Measurements from ENCODE around the gene CYB5RL. TPM values are rescaled to one million over a fixed set of nuclear protein-coding genes. Genes with fewer than 3 reads are reported as not detected.

Gene CYB5RL
- total RNA-seq, 1 experiment from 2014 or later: 3.6 TPM

- TF ChIP-seq CTCF (conservative IDR thresholded peaks at IDR 0.05; ENCODE audit: low read depth, low read length): no peak
- no peak for TF ChIP-seq EZH2phosphoT487 (IDR thresholded peaks at IDR 0.05; ENCODE audit: borderline replicate concordance, low read length)
- no peak for TF ChIP-seq EZH2 (IDR thresholded peaks at IDR 0.05; ENCODE audit: low read length, unreplicated experiment)
- H3K36me3 ChIP-seq (ENCODE audit: low read depth, low read length): no peaks in the 10 kb centered on the region
- no peaks in the 10 kb centered on the region for H3K9me3 ChIP-seq (ENCODE audit: low read length)
- no peaks in the 10 kb centered on the region for H4K20me1 ChIP-seq (ENCODE audit: low read length)
- no TSS peak for BruUV-seq (replicated peaks)
- H3K4me1 ChIP-seq (ENCODE audit: insufficient read depth, low read length): no peaks in the 10 kb centered on the region
- ATAC-seq (no peak), DNase-seq (no peak)
- no peaks in the 10 kb centered on the region for H3F3A ChIP-seq (ENCODE audit: low read length, unreplicated experiment)
- H3K4me3 ChIP-seq (ENCODE audit: low read length): no peak overlapping the region
- H3K4me2 ChIP-seq (ENCODE audit: low read length): no peak overlapping the region
- H3K79me2 ChIP-seq (ENCODE audit: low read length): no peaks in the 10 kb centered on the region
- H3K27ac ChIP-seq (ENCODE audit: low read length): no peak overlapping the region
- no peaks in the 10 kb centered on the region for H3K9me2 ChIP-seq (replicated peaks; ENCODE audit: low read length)
- POLR2A ChIA-PET (ENCODE audit: unreplicated experiment): no interaction called here
- no peak overlapping the region for H3K9ac ChIP-seq (ENCODE audit: low read length)
- intact Hi-C loops (cut with micrococcal nuclease): no loop called here
- no peaks in the 10 kb centered on the region for H3K27me3 ChIP-seq (ENCODE audit: low read length)
- CTCF ChIA-PET: no interaction called here
- H2AFZ ChIP-seq (ENCODE audit: low read length): no peak overlapping the region
These were observed 23.1 kb downstream of the CYB5RL start for GRCh38 chr1:54176621-54177327.

GRCh38 chr1:54174106-54174505 lies 25.7 kb downstream of the CYB5RL start:
- no peaks in the 10 kb centered on the region for H3K36me3 ChIP-seq (ENCODE audit: low read depth, low read length)
- no peak overlapping the region for H3K4me2 ChIP-seq (ENCODE audit: low read length)
- no TSS peak for BruUV-seq (replicated peaks)
- ATAC-seq: no peak
- H3K4me1 ChIP-seq (ENCODE audit: insufficient read depth, low read length): no peaks in the 10 kb centered on the region
- ChIA-PET POLR2A (ENCODE audit: unreplicated experiment) (no interaction called here), CTCF (no interaction called here)
- DNase-seq: no peak
- no peaks in the 10 kb centered on the region for H3K79me2 ChIP-seq (ENCODE audit: low read length)
- no peak overlapping the region for H2AFZ ChIP-seq (ENCODE audit: low read length)
- no peaks in the 10 kb centered on the region for H3K9me2 ChIP-seq (replicated peaks; ENCODE audit: low read length)
- H3K4me3 ChIP-seq (ENCODE audit: low read length): no peak overlapping the region
- H3K27ac ChIP-seq (ENCODE audit: low read length): no peak overlapping the region
- TF ChIP-seq EZH2phosphoT487 (IDR thresholded peaks at IDR 0.05; ENCODE audit: borderline replicate concordance, low read length): no peak
- TF ChIP-seq CTCF (conservative IDR thresholded peaks at IDR 0.05; ENCODE audit: low read depth, low read length): no peak
- TF ChIP-seq EZH2 (IDR thresholded peaks at IDR 0.05; ENCODE audit: low read length, unreplicated experiment): no peak
- no peaks in the 10 kb centered on the region for H4K20me1 ChIP-seq (ENCODE audit: low read length)
- intact Hi-C loops (cut with micrococcal nuclease): no loop called here
- no peaks in the 10 kb centered on the region for H3K27me3 ChIP-seq (ENCODE audit: low read length)
- no peak overlapping the region for H3K9ac ChIP-seq (ENCODE audit: low read length)
- no peaks in the 10 kb centered on the region for H3F3A ChIP-seq (ENCODE audit: low read length, unreplicated experiment)
- no peaks in the 10 kb centered on the region for H3K9me3 ChIP-seq (ENCODE audit: low read length)

- Histone ChIP-seq H3K9me2 (replicated peaks; ENCODE audit: low read length) (no peaks in the 10 kb centered on the region), H3K4me3 (ENCODE audit: low read length) (no peak overlapping the region), H4K20me1 (ENCODE audit: low read length) (no peaks in the 10 kb centered on the region), H3K4me1 (ENCODE audit: insufficient read depth, low read length) (no peaks in the 10 kb centered on the region), H3F3A (ENCODE audit: low read length, unreplicated experiment) (no peaks in the 10 kb centered on the region), H3K9ac (ENCODE audit: low read length) (no peak overlapping the region), H3K9me3 (ENCODE audit: low read length) (no peaks in the 10 kb centered on the region), H3K4me2 (ENCODE audit: low read length) (no peak overlapping the region), H3K27me3 (ENCODE audit: low read length) (no peaks in the 10 kb centered on the region), H3K27ac (ENCODE audit: low read length) (no peak overlapping the region), H3K36me3 (ENCODE audit: low read depth, low read length) (no peaks in the 10 kb centered on the region), H2AFZ (ENCODE audit: low read length) (no peak overlapping the region), H3K79me2 (ENCODE audit: low read length) (no peaks in the 10 kb centered on the region)
- no peak for TF ChIP-seq CTCF (conservative IDR thresholded peaks at IDR 0.05; ENCODE audit: low read depth, low read length)
- BruUV-seq (replicated peaks): no TSS peak
- no peak for ATAC-seq
- intact Hi-C loops (cut with micrococcal nuclease): no loop called here
- no peak for DNase-seq
- POLR2A ChIA-PET (ENCODE audit: unreplicated experiment): no interaction called here
- CTCF ChIA-PET: no interaction called here
These were observed 26.1 kb downstream of the CYB5RL start for GRCh38 chr1:54173681-54174080.

Data from PC-3 (cell line).